HG02870 (cell line): ENCODE results near the gene FOXE1.

ENCODE experiments used
- ATAC-seq: cut with Tn5 transposase; IDR thresholded peaks from one replicate; pipeline ENCODE4 v1.9.1; 2021; ENCODE audit warnings: mild to moderate bottlenecking, moderate library complexity; ENCODE audit not compliant: unreplicated experiment

Gene FOXE1

GRCh38 chr9:97853056-97853843, at the start of gene FOXE1:
Gene FOXE1 (plus strand): TSS chr9:97853226. CDS start chr9:97853915, 689 bp downstream.
- ATAC-seq: no peak

- no peak for ATAC-seq
These were observed 49.0 kb upstream of the FOXE1 start for GRCh38 chr9:97804059-97804365.

- no peak for ATAC-seq
These were observed 46.3 kb upstream of the FOXE1 start for GRCh38 chr9:97806721-97807120.

GRCh38 chr9:97807681-97808080, 45.3 kb upstream of the FOXE1 start:
- no peak for ATAC-seq

GRCh38 chr9:97808415-97808814, 44.6 kb upstream of the FOXE1 start:
- no peak for ATAC-seq

GRCh38 chr9:97808972-97809371, 44.1 kb upstream of the FOXE1 start:
- no peak for ATAC-seq

- no peak for ATAC-seq
These were observed 43.2 kb upstream of the FOXE1 start for GRCh38 chr9:97809666-97810344.

- no peak for ATAC-seq
These were observed 41.3 kb upstream of the FOXE1 start for GRCh38 chr9:97811533-97812246.

- ATAC-seq: no peak
These were observed 40.8 kb upstream of the FOXE1 start for GRCh38 chr9:97812247-97812543.

- ATAC-seq: no peak
These were observed 40.0 kb upstream of the FOXE1 start for GRCh38 chr9:97813072-97813471.

- no peak for ATAC-seq
These were observed 33.3 kb upstream of the FOXE1 start for GRCh38 chr9:97819735-97820134.

- no peak for ATAC-seq
These were observed 32.7 kb upstream of the FOXE1 start for GRCh38 chr9:97820373-97820772.

GRCh38 chr9:97830884-97831829, 21.9 kb upstream of the FOXE1 start:
- ATAC-seq: no peak

GRCh38 chr9:97831843-97832636, 21.0 kb upstream of the FOXE1 start:
- ATAC-seq: no peak

- no peak for ATAC-seq
These were observed 12.5 kb upstream of the FOXE1 start for GRCh38 chr9:97840521-97840920.

GRCh38 chr9:97842960-97843359, 10.1 kb upstream of the FOXE1 start:
- ATAC-seq: no peak

- ATAC-seq: no peak
These were observed 7.9 kb upstream of the FOXE1 start for GRCh38 chr9:97845130-97845529.

- no peak for ATAC-seq
These were observed 7.3 kb upstream of the FOXE1 start for GRCh38 chr9:97845763-97846162.

- no peak for ATAC-seq
These were observed 6.7 kb upstream of the FOXE1 start for GRCh38 chr9:97846347-97846746.

GRCh38 chr9:97847474-97848214, 5.4 kb upstream of the FOXE1 start:
- no peak for ATAC-seq
